Tibial nerve (tissue), 3 donors: Measurements from ENCODE around the gene SCGB1C2.

Source experiments
- POLR2A ChIP-seq, 2 donors: fragments of 450-650 bp; IDR thresholded peaks; one replicate each; pipeline ENCODE4 v1.6.1; 2017; ENCODE audit warnings: antibody characterized with exemption in 2 of 2, mild to moderate bottlenecking in 2 of 2, moderate library complexity in 2 of 2
- TF ChIP-seq, protein P1 (sequence below), 5 experiments: fragments of 200-600 bp in 3 of 5; fragments of 450-650 bp in 2 of 5; sonication (generic) in 3 of 5; IDR thresholded peaks; one replicate each; pipeline ENCODE4 v1.5.1; 2016 to 2019; ENCODE audit warnings: antibody characterized with exemption in 5 of 5, mild to moderate bottlenecking in 3 of 5, moderate library complexity in 2 of 5

- TF ChIP-seq, protein P1, sequence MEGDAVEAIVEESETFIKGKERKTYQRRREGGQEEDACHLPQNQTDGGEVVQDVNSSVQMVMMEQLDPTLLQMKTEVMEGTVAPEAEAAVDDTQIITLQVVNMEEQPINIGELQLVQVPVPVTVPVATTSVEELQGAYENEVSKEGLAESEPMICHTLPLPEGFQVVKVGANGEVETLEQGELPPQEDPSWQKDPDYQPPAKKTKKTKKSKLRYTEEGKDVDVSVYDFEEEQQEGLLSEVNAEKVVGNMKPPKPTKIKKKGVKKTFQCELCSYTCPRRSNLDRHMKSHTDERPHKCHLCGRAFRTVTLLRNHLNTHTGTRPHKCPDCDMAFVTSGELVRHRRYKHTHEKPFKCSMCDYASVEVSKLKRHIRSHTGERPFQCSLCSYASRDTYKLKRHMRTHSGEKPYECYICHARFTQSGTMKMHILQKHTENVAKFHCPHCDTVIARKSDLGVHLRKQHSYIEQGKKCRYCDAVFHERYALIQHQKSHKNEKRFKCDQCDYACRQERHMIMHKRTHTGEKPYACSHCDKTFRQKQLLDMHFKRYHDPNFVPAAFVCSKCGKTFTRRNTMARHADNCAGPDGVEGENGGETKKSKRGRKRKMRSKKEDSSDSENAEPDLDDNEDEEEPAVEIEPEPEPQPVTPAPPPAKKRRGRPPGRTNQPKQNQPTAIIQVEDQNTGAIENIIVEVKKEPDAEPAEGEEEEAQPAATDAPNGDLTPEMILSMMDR (IDR thresholded peaks at IDR 0.05) = no peak
- TF ChIP-seq POLR2A (IDR thresholded peaks at IDR 0.05) = no peak
Observed at GRCh38 chr17:146546-146945, 9.2 kb downstream of the SCGB1C2 start.
